DOHH2 (cell line): ENCODE data around the gene LMAN1.

ENCODE experiments used
- CTCF ChIP-seq: fragments of 200-600 bp; sonication (generic); IDR thresholded peaks from one replicate; pipeline ENCODE4 v1.5.1; 2014; ENCODE audit warnings: antibody characterized with exemption, mild to moderate bottlenecking, low read depth, low read length; ENCODE audit not compliant: poor library complexity, severe bottlenecking
- EZH2phosphoT487 ChIP-seq: fragments of 200-600 bp; sonication (generic); IDR thresholded peaks from 2 replicates; pipeline ENCODE4 v1.6.1; 2017; ENCODE audit warnings: borderline replicate concordance, mild to moderate bottlenecking, antibody characterized with exemption, low read length, moderate library complexity, mixed read lengths

- TF ChIP-seq CTCF: no peak
- TF ChIP-seq EZH2phosphoT487: no peak
These were observed 29.8 kb upstream of the LMAN1 start for GRCh38 chr18:59388817-59389216.
